ENCODE results near the gene LRRFIP1. TPM values are rescaled to one million over a fixed set of nuclear protein-coding genes. Genes with fewer than 3 reads are reported as not detected.
"Not testable (repeated sequence)": the region's sequence is repeated elsewhere in the genome, so short reads cannot be mapped to it uniquely, and the experiment has no call there.

The LRRFIP1 gene
- total RNA-seq, 1 experiment from 2014 or later: 29.9 TPM

DNA sequence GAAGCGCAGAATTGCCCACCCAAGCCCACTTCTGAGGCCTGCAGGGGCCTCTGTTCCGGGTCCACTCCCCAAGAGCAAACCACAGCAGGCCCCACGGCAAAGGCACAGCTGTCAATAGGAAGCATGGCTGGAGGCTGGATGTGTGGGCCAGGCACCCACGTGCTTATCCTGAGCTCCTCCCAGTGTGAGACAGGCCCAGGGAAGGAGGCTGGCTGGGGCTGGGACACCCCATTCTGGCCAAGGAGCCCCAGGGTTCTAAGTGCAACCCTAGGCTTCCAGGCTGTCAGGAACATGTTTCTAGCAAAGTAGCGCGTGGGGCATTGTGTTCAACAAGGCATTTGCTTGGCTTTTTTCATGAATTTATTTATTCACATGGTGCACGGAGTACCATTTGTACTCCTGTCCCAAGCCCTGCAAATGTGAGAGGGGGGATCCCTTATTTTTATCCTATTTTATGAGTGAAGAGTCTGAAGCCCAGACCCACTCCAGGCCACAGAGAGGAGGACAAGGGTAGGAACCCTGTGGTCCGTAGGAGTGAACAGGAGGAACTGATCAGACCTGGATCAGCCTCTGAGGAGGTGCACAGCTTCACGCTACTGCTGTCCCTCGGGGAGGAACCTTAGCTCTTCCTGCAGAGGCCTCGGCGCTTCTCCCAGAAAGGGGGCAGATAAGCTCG is 30.7 kb upstream of the LRRFIP1 start:
- DNase-seq (ENCODE audit: low read depth): no peak

DNA sequence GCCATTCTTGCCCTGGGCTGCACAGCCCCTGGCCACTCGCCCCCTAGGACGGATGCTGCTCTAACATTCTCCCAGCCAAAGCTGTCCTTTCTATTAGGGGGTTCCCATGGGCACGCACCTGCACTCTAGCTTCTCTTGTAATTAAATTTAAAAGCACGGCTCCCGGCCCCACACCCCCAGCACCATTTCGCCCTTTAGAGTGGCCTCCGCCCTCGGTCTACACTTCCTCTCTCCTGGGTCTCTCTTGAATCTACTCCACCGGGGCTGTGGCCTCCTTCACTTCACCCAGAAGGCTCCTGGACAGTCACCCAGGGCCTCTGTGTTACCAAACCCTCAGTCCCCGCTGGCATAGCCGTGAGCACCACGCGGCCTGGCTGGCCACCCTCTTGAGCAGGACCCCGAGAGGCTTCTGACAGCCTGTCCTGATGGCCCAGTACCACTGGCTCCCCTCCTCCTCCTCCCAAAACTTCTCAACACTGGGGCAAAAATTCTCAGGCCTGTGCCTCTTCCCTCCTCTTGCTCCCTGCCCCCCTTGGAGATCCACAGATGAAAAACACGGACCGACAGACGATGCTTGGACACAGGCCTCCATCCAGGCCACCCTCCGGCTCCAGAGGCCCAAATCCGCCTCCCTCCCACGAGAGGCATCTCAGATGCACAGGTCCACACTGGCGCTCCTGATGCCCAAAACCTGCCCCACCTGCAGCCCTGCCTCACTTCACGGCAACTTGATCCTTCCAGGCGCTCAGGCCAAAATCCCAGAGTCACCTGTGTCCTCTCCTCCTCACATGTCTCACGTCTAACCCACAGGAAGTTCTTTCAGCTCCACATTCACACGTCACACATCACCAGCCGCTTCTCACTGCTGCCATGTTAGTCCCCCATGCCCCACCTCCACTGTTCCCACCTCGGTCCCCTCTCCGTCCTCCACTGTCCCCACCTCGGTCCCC is 29.9 kb upstream of the LRRFIP1 start:
- no peak for DNase-seq (ENCODE audit: low read depth)

DNA sequence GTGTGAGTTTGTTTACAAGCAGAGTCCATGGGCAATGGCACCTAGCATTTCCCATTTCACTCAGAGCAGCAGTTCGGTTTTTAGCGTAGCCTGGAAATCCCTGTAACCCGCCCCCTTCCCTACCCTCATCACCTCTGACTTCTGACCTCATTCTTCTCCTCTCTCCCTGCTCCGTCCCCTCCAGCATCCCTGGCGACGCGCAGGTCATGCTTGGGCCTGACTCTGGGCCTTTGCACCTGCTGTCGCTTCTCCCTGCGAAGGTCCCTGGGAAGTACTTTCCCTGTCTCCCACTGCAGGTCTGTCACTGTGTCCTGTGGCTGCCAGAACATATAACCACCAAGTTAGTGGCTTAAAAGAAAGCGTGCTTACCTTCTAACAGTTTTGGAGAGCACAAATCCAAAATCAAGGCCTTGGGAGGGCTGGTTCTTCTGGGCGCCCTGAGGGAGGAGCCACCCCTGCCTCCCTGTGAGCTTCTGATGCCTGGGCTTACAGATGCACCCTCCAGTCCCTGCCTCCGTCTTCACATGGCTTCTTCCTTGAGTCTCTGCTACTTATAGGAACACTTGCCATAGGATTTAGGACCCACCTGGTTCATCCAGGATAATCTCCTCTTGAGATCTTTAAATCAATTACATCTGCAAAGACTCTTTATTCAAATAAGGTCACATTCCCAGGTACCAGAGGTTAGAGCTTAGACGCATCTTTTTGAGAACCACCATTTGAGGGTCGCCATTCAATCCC is 28.7 kb upstream of the LRRFIP1 start:
- no peak for DNase-seq (ENCODE audit: low read depth)

DNA sequence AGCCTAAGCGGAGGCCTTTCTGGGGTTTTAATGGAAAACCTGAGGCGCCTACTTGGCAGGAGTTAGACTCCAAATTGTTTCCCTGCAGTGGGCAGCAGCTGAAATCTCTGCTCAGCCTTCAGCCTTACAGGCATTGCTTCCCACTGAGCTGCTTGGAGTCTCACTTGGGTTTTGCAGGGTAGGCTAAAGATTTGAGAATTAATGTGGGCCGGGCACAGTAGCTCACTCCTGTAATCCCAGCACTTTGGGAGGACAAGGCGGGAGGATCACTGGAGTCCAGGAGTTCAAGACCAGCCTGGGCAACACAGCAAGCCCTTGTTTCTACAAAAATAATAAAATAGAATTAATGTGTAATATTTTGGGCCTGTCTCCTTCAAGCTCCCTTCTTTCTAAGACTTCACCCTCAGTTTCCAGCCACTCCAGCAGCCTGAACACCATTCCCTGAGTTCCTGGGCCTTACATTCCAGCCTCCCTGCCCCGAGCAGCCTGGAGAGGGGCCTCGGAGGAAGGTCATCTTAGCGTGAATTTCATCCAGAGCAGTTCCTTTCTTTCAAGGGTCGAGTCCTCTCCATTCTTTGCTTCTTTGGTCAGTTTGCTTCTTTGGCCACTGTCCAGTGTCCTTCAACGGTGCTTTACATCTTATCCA is 27.8 kb upstream of the LRRFIP1 start:
- DNase-seq (ENCODE audit: low read depth): no peak

DNA sequence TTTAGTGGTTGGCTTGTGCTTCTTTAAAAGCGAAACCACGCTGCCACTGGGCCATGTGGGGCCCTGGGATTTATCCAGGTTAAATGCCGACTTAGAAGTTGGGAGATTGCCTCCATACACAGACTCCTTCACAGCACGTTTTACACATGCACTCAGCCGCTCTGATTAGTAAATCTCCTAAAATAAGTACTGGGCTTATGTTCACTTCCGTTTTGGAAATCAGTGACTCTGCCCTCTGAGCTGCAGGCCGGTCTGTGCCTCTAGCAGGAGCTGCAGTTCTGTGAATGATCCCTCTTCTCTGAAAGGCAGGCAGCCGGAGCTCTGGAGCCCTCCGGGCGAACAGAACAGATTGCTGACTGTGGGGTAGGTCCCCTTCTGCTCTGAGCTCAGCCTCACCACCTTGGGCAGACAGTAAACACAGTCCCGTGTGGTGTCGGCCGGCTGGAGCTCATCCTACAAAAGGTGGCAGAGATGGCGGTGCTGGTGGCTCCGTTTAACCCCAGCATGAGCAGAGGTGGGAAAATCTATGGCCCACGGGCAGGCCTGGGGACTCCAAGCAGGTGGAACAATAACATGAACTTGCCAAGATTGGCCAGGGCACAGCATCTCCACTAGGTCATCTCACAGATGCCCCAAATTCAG is 27.1 kb upstream of the LRRFIP1 start:
- DNase-seq (ENCODE audit: low read depth): peak; percentile 29

DNA sequence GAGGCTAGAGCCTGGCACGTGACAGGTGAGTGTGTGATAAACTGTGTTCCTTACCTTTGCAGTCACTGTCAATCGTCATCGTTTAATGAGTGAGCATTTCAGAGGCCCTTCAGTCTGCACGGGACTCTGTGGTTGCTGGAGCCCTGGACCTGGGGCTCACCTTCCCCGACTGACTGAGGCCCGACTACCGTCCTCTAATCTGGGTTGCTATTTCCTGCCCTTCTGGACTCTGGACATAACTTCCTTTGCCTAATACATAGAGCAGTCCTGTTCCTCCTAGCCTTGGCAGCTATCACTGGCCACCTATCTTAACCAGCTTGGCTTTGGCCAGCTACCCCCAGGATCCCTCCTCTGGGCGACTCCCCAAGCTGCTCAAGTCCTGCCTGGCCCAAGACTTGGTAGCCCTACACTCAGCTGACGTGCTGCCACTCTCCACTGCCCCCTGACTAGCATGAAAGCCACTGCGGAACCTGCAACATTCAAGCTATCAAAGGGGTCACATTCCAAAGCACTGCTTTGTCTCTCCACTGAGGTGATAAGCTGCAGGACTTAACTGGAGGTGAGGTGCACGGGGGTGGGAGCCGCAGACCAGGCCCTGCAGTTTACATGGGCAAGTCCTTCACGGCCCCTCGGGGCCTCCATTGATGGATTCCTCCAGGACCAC is 25.8 kb upstream of the LRRFIP1 start:
- no peak for DNase-seq (ENCODE audit: low read depth)

DNA sequence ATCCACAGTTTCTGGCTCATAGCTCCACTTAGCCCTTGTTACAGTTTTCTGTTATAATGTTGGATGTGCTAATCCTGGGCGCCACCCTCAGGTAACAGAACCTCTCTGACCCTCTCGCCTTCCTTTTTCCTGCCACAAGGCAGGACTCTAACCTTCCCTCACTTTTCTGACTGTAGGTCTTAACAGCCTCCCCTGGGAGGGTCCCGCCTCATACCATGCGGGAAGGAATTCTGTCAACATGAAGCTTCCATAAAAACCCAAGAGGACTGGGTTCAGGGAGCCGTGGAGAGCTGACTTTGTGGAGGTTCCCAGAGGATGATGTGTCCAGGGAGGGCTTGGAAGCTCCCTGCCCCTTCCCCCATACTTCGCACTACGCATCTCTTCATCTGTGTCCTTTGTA is 25.0 kb upstream of the LRRFIP1 start:
- DNase-seq (ENCODE audit: low read depth): no peak

DNA sequence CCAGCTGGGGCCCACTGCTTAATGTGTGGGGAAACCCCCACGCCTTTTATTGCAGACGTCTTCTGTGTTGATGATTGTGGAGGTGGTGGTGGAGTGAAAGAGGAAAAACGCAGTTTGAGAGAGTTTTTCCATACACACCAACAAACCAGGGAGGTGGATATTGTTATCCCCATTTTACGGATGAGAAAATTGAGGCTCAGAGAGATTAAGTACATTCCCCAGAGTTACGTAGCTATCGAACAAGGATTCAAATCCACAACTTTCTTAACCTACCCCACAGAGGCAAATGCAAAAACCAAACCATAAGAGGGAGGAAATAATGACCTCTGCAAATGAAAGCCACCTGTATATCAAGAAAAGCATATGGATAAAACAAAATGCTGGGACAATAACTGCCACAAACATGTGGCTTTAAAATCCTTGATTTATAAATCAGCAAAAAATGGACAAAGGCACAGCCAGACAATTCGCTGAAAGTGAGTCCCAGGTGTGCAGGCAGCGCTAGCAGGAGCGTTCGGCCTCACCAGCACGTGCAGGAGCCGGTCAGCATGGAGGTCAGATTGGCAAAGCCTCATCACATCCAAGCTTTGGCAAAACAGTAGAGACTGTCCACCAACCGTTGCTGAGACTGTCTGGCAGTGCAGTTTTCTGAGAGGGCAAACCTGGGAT is 24.2 kb upstream of the LRRFIP1 start:
- no peak for DNase-seq (ENCODE audit: low read depth)

DNA sequence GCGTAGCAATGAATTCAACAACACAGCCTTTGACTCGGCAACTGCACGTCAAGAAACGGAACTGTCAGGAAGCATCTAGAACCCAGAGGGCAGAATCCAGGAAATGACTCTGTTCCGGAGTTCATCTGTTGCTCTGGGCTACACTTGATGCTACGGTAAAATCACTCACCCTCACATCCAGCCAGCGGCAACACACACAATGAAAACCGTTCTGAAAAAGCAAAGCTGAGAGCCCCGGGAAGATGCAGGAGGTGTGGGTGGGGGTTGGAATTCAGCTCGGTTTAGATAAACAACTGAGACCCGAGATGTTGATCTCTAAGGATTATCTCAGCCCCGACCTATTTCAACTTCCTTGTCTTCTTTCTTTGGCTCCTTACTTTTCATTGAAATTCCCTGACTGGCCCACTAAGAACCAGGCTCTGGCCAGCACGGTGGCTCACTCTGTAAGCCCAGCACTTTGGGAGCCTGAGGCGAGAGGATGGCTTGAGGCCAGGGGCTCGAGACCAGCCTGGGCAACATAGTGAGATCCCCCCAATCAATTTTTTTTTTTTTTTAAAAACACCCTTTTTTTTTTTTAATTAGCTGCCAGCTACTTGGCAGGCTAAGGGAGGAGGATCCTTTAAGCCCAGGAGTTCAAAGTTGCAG is 23.5 kb upstream of the LRRFIP1 start:
- DNase-seq (ENCODE audit: low read depth): peak; percentile 86

DNA sequence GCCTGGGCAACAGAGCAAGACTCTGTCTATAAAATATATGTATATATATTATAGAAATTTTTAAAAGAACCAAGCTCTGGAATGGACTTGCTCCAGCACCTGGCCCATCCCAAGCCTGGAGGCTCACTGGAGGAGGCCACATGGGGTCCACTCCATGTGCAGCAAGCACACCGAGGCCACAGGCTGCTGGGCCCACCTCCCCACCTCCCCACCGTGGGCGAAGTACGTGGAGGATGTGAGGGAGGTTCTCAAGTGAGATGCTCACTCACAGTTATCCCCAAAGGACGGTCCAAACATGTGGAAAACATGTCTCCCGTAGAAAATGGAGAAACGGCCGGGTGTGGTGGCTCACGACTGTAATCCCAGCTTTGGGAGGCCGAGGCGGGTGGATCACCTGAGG is 23.0 kb upstream of the LRRFIP1 start:
- DNase-seq (ENCODE audit: low read depth): no peak

DNA sequence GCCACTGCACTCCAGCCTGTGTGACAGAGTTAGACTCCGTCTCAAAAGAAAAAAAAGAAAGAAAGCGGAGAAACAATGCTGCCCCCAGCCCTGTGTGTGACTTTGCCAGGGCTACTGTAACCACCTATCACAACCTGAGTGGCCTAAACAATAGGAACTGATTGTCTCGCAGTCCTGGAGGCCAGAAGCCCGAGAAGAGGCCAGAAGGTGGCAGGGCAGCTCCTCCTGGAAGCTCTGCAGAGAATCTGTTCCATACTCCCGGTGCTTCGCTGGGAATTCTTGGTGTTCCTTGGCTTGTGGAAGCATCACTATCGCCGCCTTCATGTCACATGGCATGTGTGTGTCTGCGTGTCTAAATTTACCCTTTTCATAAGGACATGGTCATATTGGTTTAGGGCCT is 22.4 kb upstream of the LRRFIP1 start:
- peak; percentile 43 for DNase-seq (ENCODE audit: low read depth)

DNA sequence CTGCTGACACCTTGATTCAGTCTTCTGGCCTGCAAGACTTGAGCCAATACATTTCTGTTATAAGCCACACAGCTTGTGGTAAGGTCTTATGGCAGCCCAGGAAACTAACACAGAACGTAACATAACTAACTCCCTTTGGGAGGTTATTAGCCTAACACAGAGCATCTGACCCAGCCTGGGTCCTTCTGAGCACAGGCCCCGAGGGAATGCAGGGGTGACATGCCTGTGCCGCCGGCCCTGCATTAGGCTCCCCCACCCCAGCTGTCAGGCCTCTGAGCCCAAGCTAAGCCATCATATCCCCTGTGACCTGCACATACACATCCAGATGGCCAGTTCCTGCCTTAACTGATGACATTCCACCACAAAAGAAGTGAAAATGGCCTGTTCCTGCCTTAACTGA is 20.9 kb upstream of the LRRFIP1 start:
- not testable (repeated sequence) for DNase-seq (ENCODE audit: low read depth)

DNA sequence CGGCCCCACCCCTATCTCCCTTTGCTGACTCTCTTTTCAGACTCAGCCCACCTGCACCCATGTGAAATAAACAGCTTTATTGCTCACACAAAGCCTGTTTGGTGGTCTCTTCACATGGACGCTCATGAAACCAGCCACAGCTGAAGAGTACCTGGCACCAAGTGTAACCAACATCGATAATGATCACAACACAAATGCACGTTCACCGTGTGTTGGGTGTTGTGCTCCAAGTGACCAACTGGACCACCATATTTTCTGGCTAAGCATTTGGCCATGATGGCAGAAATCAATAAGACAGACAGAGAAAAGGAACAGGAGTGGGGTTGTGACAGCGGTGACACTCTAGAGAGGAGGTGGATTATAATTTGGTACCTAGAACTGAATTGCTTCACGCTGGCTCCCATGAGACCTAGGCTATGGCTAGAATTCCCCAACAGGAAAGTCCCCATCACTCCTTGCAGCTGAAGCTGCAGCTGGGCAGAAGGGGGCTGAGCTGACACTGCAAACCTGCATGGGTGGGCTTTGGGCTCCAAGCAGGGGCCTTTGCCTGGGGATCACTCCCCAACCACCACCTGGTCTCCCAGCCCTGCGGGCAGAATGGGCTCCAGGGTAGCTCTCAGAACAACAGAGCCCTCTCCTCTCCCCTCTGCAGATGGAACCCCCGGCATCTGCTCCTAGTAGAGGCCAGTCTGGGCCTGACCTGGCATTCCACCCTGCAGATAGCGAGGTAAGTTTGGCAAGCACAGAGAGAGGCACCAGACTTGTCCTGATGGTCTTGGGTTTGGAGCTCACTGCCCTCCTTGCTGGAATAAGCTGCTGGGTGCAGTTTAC is 14.6 kb upstream of the LRRFIP1 start:
- no peak for DNase-seq (ENCODE audit: low read depth)

DNA sequence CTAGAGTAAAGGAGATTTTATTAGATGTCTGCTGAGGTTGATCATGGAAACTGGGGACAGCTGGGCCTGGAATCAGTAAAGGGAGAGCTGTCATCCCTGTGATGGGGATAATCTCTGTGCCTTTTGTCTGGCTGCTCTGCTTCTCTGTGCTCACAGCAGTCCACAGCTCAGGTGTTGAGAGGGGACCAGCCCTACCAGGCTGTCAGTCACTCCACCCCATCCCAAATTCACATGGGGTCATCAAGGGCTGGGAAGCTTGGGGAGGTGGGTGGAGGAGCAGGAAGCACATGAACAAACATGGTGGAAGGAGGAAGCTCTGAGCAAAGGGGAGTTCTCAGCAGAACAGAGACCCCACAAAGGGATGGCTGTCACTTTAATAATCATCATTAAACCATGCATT is 13.7 kb upstream of the LRRFIP1 start:
- DNase-seq (ENCODE audit: low read depth): no peak

DNA sequence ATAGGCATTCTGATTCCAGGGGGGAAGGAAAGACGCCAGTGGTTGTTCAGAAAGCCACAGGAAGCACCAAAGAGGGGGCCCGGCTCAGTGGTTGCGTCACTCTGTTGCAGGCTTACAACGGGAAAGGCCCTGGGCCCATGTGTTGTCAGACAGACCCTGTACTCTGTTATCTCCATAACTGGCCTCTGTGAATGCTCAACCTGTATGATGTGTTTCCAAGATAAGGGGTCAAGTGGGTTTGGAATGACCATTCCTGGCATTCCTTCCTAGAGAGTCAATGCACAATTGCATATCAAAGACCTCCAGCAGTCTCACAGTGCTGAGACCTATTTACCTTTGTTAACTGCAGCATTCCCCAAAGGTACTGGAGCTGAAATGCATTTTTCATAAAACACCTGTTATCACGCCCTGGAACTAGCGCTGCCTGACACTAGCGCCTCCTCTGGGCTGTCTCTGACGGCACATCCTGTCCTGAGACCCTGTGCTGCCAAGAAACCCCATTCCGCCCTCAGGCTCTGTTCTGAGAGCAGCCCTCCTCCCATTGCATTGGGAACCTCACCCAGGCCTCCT is 13.2 kb upstream of the LRRFIP1 start:
- peak; percentile 87 for DNase-seq (ENCODE audit: low read depth)

DNA sequence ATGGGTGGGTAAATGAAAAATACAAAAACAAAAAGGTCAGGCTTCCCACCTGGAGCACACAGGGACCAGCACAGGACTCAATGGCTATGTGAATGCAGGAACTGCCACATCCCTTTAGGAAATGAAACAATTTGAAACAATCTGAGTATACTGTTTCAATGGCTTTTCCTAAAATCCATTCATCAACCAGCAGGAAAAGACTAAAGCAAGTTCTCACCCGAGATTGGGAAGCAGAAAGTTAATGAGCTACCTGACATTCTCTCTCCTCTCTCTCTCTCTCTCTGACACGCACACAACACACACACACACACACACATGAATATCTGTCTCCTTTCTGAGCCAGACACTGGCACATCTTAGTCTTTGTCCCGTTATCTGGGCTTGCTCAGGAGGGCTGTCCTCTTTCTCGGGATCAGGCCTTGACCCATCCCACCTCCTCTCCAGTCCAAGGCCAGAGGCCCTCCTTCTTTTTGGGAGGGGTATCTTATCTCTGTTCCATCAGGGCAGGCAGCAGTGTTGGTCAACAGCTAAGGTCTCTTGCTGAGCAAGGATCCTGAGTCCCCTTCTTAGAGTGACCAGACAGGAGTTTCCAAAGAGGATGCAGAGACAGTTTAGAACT is 11.6 kb upstream of the LRRFIP1 start:
- DNase-seq (ENCODE audit: low read depth): no peak

DNA sequence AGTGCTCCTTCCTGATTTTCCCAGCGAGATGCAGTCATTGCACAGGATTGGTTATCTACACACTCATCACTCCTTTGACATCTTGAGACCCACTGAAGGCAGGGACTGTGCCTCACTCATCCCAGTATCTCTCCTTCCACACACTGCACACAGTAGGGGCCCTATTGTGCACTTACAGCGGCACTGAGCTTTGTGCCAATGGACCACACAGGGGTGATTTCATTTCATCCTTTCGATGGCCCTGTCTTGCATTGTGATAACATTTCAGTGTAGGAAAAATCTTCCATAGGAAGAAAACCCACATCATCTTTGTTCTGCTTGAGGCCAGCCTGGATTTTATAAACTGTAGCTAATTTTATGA is 11.0 kb upstream of the LRRFIP1 start:
- no peak for DNase-seq (ENCODE audit: low read depth)
